ENCODE data around the gene LILRA2.

Gene LILRA2

DNA sequence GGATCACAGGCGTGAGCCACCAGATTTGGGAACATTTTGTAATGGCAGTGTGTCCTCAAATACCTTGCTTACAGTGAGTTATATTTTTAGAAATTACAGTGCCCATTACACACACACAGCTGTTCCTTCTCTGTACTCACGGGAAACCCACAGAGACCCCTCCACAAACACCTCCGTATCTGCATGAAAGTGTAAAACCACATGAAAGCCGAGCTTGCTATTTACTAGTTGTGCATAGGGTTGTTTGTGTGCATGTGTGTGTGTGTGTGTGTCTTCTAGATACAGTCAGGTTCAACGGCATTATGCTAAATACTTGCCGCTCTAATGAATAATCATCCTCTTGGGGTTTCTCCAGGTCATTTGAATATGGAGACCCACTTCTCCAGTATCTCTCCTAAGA lies 22.3 kb upstream of the LILRA2 start:
- H3F3A ChIP-seq (ENCODE audit: low read depth) = no peaks in the 10 kb centered on the region
- no peaks in the 10 kb centered on the region for H3K36me3 ChIP-seq (ENCODE audit: insufficient read depth, low read length)
- H3K9me3 ChIP-seq (ENCODE audit: insufficient read depth, low read depth, low read length) = no peaks in the 10 kb centered on the region
- TF ChIP-seq, protein P1, sequence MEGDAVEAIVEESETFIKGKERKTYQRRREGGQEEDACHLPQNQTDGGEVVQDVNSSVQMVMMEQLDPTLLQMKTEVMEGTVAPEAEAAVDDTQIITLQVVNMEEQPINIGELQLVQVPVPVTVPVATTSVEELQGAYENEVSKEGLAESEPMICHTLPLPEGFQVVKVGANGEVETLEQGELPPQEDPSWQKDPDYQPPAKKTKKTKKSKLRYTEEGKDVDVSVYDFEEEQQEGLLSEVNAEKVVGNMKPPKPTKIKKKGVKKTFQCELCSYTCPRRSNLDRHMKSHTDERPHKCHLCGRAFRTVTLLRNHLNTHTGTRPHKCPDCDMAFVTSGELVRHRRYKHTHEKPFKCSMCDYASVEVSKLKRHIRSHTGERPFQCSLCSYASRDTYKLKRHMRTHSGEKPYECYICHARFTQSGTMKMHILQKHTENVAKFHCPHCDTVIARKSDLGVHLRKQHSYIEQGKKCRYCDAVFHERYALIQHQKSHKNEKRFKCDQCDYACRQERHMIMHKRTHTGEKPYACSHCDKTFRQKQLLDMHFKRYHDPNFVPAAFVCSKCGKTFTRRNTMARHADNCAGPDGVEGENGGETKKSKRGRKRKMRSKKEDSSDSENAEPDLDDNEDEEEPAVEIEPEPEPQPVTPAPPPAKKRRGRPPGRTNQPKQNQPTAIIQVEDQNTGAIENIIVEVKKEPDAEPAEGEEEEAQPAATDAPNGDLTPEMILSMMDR (conservative IDR thresholded peaks at IDR 0.05; ENCODE audit: low read length) = no peak
- no peak for TF ChIP-seq EZH2phosphoT487 (IDR thresholded peaks at IDR 0.05; ENCODE audit: borderline replicate concordance)
- H2AFZ ChIP-seq (ENCODE audit: low read length) = 0 out of 2 replicates have a peak overlapping the region, but pooled peaks have one; percentile 5
- no peaks in the 10 kb centered on the region for H3K27me3 ChIP-seq (ENCODE audit: insufficient read depth, low read length, poor library complexity, severe bottlenecking)
- peak overlapping the region; percentile 69 for H3K4me2 ChIP-seq (ENCODE audit: low read depth, low read length, poor library complexity, severe bottlenecking)
- H4K20me1 ChIP-seq (ENCODE audit: insufficient read depth, low read length, poor library complexity, severe bottlenecking) = no peaks in the 10 kb centered on the region
- H3K4me1 ChIP-seq (ENCODE audit: insufficient read depth, low read length, poor library complexity, severe bottlenecking) = peaks cover 23% of the 10 kb centered on the region
- H3K9me2 ChIP-seq (replicated peaks; ENCODE audit: low read depth, low read length) = no peaks in the 10 kb centered on the region
- H3K4me3 ChIP-seq (ENCODE audit: low read length, poor library complexity, severe bottlenecking) = peak overlapping the region; percentile 49
- peak overlapping the region; percentile 56 for H3K9ac ChIP-seq (ENCODE audit: low read depth, low read length, poor library complexity, severe bottlenecking)
- H3K79me2 ChIP-seq (ENCODE audit: insufficient read depth, low read length) = no peaks in the 10 kb centered on the region

DNA sequence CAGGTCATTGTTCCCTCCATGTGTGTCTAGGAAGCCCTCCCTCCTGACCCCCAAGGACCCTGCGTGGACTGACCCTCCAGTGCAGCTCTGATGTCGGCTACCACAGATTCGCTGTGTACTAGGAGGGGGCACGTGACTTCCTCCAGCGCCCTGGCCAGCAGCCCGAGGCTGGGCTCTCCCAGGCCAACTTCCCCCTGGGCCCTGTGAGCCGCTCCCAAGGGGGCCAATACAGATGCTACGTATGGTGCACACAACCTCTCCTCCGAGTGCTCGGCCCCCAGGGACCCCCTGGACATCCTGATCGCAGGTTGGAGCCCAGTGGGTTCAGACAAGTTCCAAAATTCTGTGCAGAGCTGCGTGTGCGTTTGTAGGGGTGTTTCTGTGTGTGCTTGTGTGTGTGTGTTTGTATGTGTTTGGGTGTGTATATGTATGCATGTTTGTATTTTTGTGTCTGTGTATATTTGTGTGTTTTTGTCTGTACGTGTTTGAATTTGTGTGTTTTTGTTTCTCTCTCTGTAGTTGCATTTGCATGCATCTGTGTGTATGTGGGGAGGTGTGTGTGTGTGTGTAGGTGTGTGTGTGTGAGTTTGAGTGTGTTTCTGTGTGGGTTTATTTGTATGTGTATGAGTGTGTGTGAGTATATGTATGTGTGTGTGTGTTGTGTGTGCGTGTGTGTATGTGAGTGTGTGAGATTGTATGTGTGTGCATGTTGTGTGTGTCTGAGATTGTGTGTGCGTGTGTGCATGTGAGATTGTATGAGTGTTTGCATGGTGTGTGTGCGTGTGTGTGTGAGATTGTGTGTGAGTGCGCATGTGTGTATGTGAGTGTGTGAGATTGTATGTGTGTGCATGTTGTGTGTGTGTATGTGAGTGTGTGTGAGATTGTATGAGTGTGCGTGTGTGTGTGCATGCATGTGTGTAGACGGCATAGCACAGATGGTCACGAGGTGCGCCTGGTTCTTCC lies 21.4 kb upstream of the LILRA2 start:
- Histone ChIP-seq H3K4me2 (ENCODE audit: low read depth, low read length, poor library complexity, severe bottlenecking) (peak overlapping the region; percentile 69), H3K9me2 (replicated peaks; ENCODE audit: low read depth, low read length) (no peaks in the 10 kb centered on the region), H3K4me3 (ENCODE audit: low read length, poor library complexity, severe bottlenecking) (peak overlapping the region; percentile 49), H3F3A (ENCODE audit: low read depth) (no peaks in the 10 kb centered on the region), H2AFZ (ENCODE audit: low read length) (0 out of 2 replicates have a peak overlapping the region, but pooled peaks have one; percentile 26), H3K9me3 (ENCODE audit: insufficient read depth, low read depth, low read length) (no peaks in the 10 kb centered on the region), H4K20me1 (ENCODE audit: insufficient read depth, low read length, poor library complexity, severe bottlenecking) (no peaks in the 10 kb centered on the region), H3K4me1 (ENCODE audit: insufficient read depth, low read length, poor library complexity, severe bottlenecking) (peaks cover 23% of the 10 kb centered on the region), H3K9ac (ENCODE audit: low read depth, low read length, poor library complexity, severe bottlenecking) (peak overlapping the region; percentile 56), H3K79me2 (ENCODE audit: insufficient read depth, low read length) (no peaks in the 10 kb centered on the region), H3K36me3 (ENCODE audit: insufficient read depth, low read length) (no peaks in the 10 kb centered on the region), H3K27me3 (ENCODE audit: insufficient read depth, low read length, poor library complexity, severe bottlenecking) (no peaks in the 10 kb centered on the region)
- TF ChIP-seq EZH2phosphoT487 (IDR thresholded peaks at IDR 0.05; ENCODE audit: borderline replicate concordance) = no peak
- TF ChIP-seq, protein P1 (conservative IDR thresholded peaks at IDR 0.05; ENCODE audit: low read length) = no peak

DNA sequence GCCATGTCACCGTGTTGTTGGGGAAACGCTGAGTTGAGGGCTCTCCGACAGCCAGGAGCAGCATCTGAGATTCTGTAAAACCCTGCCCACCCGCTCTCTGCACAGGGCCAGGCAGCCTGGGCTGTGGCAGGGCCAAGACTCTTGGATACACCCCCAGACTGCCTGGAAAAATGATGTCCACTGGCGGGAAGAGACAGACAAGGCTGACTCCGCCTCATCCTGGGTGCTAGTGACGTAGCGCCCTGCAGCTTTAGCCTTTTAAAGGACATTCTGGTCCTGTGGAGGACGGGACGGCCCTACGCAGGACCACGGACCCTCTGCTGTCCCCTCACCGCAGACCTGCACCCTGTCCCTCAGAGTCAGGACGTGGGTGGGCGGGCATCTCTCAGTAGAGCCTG lies 20.7 kb upstream of the LILRA2 start:
- no peak for TF ChIP-seq EZH2phosphoT487 (IDR thresholded peaks at IDR 0.05; ENCODE audit: borderline replicate concordance)
- TF ChIP-seq, protein P1 (conservative IDR thresholded peaks at IDR 0.05; ENCODE audit: low read length) = no peak
- Histone ChIP-seq H3K4me2 (ENCODE audit: low read depth, low read length, poor library complexity, severe bottlenecking) (no peak overlapping the region), H3K9me2 (replicated peaks; ENCODE audit: low read depth, low read length) (no peaks in the 10 kb centered on the region), H3K9ac (ENCODE audit: low read depth, low read length, poor library complexity, severe bottlenecking) (no peak overlapping the region), H2AFZ (ENCODE audit: low read length) (no peak overlapping the region), H3K4me1 (ENCODE audit: insufficient read depth, low read length, poor library complexity, severe bottlenecking) (peaks cover 23% of the 10 kb centered on the region), H3F3A (ENCODE audit: low read depth) (no peaks in the 10 kb centered on the region), H3K36me3 (ENCODE audit: insufficient read depth, low read length) (no peaks in the 10 kb centered on the region), H3K4me3 (ENCODE audit: low read length, poor library complexity, severe bottlenecking) (no peak overlapping the region), H4K20me1 (ENCODE audit: insufficient read depth, low read length, poor library complexity, severe bottlenecking) (no peaks in the 10 kb centered on the region), H3K9me3 (ENCODE audit: insufficient read depth, low read depth, low read length) (no peaks in the 10 kb centered on the region), H3K79me2 (ENCODE audit: insufficient read depth, low read length) (no peaks in the 10 kb centered on the region), H3K27me3 (ENCODE audit: insufficient read depth, low read length, poor library complexity, severe bottlenecking) (no peaks in the 10 kb centered on the region)

All from Loucy (cell line).